GM21360 (cell line): ENCODE measurements around the gene KAZN.

ENCODE experiments used
- ATAC-seq: cut with Tn5 transposase; IDR thresholded peaks from one replicate; pipeline ENCODE4 v1.9.1; 2021; ENCODE audit warnings: mild to moderate bottlenecking, moderate library complexity; ENCODE audit not compliant: unreplicated experiment

The KAZN gene

DNA sequence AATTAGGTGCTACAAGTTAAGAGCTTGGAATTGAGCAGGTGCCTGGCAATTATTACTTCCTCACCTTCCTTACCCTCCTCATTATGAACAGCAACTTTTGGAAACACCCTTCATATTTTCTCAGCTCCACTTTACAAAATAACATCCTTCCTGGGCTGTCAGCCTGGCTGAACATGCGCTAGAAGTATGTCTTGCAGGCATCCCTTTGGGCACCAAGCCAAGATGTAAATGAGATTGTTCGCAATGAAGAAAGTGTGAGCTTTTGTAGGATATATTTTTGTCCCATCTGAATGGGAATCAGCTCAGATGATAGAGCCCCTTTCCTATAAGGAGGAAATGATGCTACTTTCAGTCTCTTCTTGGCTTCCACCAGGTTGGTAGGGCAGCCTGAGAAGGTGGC, 245.9 kb downstream of the KAZN start:
- no peak for ATAC-seq

DNA sequence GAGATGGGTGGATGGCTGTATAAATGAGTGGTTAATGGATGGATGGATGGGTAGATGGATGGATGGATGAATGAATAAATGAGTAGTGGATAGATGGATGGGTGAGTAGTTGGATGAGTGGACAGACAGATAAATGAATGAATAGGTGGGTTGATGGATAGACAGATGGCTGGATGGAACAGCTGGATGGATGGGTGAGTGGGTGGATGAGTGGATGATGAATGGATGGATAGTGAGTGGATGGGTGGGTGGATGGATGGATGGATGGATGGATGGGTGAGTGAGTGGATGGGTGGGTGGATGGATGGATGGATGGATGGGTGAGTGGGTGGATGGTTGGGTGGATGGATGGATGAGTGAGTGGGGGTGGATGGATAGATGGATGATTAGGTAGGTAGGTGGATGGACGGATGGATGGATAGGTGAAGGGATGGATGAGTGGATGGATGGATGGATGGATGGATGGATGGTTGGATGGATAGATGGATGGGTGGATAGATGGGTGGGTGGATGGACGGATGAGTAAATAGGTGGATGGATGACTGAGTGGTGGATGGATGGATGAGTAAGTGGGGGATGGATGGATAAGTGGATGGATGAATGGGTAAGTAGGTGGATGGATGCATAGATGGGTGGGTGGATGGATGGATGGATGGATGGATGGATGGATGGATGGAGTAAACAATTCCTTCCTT, 246.6 kb downstream of the KAZN start:
- no peak for ATAC-seq

DNA sequence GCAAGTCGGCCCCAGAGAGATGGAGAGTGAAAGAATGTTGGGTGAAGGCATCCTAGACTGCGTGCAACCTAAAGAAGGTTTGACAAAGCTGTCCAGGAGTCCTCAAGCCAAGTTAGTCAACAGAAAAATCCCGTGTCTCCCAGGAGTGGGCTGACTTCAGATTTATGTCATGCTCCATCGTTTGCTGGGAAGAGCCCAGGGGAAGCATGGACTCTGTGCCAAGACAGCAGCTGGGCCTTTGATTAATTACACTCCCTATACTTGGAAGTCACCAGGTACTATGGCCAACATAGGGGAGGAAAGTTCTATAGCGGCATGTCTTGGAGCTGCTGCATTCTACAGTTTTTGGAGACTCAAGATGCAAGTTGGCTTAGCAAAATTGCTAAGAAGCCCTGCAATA, 247.4 kb downstream of the KAZN start:
- no peak for ATAC-seq

DNA sequence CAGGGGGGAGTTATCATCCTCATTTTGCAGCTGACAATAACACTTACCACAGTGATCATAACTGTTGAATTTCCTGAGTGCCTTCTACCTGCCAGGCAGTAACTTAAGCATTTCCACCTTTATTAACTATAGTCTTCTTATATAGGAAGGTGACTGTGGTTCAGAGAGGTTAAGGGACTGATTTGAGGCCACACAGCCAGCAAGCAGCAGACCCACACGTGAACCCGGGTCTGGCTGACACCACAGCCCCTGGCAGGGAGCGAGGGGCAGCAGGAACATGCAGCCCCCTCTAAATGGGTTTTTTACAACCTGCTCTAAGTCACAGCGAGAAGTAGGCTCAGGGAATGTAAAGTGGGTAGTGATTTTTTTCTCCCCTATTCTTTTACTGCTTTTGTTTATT, 248.2 kb downstream of the KAZN start:
- no peak for ATAC-seq

DNA sequence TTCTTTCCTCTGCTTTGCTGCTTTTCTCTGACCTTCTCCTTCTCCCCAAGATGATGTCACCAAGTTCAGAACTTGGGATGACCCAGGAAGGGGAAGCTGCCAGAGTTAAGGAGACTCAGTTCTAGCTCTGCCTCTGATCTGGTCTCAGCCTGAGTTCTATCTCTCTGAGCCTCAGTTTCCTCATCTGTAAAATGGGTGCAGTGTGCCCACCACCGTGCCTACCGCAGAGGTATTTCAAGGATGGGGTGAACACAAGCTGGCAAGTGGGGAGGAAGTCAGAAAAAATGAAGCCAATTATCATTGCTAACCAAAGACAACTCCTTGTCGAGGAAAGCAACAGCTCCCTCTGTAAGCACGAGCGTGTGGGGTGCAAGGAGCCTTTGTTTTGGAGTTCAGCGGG, 249.7 kb downstream of the KAZN start:
- ATAC-seq: no peak

DNA sequence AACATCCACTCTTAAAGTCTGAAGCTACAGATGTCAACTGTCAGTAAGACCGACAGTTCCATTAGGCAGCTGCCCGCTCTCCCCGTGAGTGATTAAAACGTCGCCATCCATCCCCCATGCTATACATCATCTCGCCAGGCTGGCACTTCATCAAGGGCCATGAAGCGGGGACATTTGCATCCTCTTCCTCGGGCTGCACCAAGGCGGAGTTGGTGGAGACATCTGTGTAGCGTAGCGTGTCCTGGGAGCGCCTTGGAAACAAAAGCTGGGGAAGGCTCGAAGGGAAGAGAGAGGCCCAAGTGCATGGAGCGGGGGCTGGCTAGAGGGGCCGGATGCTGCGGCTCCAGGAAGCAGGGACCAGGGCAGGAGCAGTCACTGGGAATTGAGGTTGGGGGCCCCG, 250.1 kb downstream of the KAZN start:
- ATAC-seq: no peak

DNA sequence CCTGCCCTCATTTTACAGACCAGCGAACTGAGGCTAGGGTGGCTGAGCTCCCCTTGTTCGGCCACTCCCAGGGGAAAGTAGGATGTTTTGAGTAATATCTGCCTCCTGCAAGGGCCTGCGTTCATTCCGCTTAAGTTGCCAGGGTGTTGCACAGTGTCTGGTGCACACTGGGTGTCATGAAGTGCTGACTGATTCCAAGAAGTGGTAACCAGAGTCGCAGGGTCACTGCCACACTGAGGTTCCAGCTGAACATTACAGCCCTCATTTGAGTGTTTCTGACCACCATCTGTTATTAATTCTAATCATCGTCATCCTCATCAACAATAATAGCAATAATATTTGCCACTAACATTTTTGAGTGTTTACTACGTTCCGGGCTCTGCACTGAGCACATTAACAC, 250.6 kb downstream of the KAZN start:
- no peak for ATAC-seq

DNA sequence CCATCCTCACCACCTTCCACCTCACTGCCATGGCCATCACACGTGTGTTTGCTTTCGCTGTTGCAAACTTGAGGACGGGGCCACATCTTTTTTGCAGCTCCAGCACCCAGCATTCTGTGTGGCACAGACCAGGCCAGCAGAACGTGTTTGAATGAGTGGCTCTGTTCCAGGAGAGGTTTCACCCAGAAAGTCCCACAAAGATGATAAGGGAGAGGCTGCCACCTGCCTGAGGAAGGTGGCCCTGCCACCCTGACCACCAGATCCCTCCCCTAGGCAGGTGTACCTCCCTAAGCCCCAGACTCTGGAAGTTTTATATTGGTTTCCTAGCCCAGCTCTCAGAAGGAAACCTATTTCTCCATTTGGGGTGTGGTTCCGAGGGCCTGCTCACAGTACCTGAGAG, 252.1 kb downstream of the KAZN start:
- no peak for ATAC-seq

DNA sequence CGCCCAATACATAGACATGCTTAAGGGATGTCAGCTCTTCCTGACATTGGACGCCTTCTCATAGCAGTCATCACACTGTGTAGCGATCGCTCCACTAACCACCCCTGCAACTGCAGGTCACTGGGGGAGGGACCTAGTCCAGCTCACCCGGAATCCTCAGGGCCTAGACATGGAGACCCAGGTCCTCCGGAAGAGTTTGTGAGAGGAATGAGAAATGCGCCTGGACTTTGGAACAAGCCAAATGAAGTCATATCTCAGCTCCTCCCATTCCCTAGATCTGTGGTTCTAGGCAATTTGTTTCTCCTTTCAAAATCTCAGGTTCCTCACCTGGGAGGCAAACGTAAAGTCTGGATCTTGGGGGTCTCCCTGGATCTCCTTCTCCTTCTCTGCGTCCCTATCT, 253.3 kb downstream of the KAZN start:
- ATAC-seq: no peak

DNA sequence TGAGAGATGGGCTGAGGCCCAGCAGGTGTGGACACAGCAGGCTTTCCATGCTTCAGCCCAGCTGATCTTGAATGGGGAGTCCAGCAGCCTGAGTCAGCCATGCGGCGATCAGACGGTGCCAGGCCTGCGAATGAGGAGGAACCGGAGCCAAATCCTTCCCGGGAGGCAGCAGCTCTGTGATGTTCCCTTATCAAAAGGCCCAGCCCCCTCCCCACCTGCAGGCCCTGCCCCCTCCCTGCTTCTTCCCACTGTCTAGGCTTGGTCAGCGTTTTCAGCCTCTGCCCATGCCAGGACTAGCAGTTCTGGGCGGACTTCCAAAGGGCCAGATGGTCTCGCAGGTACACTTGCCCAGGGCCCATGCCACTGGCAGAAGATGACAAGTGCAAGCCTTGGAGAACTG, 253.8 kb downstream of the KAZN start:
- no peak for ATAC-seq

DNA sequence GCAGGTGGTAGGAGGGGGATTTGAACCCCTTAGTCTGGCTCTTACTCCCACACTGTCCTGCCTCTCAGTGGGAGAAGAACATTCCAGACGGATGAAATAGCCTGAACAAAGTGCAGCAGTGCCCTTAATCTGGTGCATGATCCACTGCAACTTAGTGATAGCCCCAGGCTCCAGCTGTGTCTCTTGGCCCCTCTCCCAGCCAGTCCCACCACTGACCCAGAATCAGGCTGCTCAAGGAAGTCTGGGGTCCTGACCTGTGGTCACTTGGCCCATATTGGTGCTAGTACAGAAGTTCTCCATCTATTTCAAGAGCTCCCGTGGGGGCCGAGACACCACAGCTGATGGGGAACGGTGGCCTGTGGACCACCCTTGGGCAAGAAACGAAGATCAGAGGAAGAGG, 255.0 kb downstream of the KAZN start:
- ATAC-seq: no peak

DNA sequence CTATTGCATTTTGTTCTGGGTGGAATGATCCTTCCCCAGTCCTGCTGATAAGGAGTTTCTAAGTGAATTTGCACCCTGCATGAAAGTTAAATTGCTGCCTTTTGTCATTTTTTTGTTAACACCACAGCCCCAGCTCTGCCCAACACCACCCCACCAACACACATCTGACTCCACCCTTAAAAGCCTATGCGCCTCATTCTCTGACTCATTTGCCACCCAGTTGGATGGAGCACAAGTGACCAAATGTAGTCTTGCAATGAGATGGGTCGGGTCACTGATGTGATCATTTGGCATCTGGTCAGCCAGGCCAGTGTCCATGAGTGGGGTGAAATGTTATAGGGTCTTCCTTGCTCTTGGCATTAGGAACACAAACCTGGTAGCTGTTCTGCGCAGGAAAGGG, 256.8 kb downstream of the KAZN start:
- ATAC-seq: no peak

DNA sequence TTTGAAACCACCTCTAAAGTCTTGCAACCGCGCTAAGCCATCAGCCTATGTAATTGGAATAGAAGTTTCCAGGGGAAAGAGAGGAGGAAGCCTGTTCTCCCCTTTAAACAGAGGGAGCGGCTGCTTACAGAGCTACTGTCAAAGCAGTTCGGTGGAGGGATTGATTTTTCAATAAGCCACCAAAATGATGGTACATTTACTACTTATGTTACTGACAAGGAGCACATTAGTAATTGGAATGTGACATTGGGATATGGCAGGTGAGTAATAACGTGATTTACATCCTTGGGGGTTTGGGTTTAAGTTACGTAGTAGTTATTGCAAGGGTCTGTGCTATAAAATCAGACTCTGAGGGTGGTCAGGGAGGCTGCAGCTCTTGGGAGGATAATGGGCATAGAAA, 257.3 kb downstream of the KAZN start:
- no peak for ATAC-seq

DNA sequence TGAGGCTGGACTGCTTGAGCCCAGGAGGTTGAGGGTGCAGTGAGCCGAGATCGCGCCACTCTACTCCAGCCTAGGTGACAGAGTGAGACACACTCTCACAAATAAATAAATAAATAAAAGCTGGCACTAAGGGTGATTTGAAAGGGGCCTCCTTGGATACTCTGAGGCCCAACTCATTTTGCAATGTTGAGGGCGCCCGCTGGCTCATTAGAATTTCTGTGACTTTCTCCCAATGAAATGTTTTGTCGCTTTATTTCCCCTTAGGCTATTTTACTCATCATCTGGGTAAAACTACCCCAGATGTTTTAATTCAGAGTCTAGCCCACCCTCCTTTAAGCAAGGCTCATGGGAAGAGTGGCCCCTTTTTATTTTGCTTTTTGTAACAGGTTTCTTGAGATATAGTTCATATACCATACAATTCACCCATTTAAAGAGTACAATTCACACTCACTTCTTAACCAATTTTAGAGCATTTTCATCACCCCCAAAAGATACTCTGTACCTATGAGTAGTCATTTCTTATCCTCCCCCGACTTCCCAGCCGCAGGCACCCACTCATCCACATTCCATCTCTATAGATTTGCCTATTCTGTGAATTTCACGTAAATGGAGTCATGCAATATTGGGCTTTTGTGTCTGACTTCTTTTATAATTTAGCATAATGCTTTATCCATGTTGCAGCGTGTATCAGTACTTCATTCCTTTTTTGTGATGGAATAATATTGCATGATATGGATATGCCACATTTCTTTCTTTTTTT, 259.1 kb downstream of the KAZN start:
- ATAC-seq: no peak

DNA sequence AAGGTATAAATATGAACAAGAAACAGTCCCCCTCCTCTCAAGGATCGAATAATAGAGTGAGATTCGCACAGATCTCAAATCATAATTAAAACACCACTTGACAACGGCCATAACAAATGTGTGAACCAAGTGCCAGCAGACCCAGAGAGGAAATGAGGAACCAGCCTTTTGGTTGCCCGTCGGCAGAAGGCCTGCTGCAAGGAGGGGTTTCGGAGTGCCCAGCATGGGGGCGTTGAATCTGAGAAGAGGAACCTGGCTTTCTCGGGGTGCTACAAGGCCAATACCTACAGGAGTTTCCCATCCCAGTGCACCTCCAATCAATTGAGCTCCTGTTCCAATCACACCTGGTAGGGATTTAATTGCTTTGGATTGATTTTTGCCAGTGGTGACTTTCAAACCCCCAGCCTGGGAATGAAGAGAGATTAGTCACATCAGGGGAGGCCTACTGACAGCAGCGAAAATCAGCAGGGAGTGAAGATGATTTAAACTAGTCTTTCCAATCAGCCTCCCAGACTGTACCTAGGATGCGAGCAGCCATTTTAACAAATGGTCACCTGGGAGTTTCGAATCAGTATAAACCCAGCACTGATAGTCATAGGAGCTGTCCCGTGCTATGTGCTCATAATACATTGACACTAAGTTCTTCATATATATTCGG, 263.8 kb downstream of the KAZN start:
- ATAC-seq: no peak

DNA sequence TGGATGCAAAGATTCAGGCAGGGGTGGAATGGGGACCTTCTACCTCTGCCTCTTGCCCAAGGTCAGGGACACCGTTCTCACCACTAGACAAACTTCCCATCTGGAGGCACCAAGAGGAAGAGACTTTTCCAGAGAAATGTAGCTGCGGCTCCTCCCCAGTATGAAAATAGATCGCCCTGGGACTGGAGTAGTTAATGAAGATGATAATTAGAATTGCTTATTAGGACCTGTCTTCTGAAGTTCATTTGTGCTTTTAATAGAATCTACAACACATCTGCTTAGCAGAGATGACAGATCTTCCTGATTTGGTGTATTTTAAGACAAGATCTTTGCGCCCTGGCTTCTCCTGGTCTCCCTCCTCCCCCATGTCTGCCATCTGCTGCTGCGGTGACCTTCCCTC, 266.6 kb downstream of the KAZN start:
- ATAC-seq: no peak

DNA sequence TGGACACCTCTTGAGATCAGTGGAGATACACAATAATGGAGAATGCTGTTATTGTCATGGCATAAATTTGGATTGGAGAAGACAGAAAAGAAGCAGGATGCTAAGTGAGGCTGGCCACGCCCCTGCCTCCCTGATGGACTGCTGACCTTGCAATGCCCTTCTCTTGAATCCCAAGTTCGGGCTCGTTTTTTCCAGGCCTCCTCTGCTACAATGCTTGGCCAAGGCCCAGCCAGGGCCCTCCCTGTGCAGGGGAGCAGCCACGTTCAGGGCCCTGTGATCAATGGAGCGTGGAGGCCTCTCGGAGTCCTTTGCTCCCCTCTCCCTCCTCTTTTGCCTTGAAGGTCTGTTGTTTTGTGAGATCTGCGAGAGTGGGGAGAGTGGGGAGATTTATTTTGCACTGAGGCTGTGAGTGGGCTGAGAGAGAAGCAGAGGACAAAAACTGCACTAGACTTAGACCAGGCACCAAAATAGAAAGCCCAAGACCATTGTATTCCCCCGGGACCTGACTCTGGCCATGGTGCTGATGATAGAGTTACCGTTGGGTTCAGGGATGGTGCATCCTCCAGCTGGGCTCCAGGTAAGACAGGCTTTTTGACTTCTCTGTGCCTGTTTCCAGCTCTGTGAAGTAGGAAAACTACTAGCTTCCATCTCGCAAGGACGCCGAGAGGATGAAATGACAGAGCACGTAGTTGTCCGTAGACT, 268.6 kb downstream of the KAZN start:
- no peak for ATAC-seq

DNA sequence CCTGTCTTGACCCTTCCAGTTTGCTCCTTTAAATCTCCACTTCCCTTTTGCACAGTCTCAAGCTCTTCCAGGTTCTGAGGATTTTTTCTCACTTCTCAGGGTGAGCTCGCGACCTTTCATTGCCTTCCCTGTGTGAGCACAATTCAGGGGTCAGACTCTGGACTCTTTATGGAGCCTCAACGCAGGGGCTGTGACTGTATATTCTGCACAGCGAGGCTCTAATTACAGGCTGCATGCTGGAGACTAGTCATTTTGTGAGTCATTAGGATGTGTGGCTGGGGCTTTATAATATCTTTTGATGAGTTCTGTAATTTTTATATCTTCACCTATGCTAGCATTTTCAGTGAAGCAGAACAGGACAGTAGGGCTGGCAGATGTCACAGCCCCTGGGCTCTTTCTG, 270.7 kb downstream of the KAZN start:
- no peak for ATAC-seq

DNA sequence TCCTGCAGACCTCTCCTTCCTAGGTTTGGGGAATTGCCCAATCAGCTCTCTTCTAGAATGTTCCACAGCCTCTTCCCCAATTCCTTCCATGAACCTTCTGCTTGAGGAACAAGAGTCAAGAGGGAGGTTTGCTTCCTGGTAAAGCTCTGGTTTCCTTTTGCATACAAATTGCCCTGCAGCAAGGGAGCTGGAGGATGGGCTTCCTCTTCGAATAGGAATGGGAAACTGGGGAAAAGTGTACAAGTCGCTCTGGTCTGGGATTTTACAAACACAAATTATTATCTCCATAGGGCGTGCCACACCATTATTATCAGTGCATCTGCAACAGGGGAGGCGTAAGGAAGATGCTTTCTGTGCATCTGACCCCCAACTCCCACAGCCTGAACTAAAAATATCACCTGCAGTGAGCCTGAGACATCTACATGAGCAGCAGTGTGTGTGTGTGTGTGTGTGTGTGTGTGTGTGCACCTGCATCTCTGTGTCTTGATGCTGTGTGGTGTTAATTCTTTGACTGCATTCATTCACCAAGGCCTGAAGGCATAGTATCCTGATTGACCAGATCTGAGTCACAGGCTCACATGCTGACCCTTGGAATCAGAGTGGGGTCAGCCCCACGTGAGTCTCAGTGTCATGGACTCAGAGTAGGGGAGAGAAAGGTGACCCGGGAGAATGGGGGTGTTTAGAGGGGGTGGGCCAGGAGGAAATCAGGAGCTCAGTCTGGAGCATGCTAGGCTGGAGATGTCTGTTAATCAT, 272.9 kb downstream of the KAZN start:
- no peak for ATAC-seq

DNA sequence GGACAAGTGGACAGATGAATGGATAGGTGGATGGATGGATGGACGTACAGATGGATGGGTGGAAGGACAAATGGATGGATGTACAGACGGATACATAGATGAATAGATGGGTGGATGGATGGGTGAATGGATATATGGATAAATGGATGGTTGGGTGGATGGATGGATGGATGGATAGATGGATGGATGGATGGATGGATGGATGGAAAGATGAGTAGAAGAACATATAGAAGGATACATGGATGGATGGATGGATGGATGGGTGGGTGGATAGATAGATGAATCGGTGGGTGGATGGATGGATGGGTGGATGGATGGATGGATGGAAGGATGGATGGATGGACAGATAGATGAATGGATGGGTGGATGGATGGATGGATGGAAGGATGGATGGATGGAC, 274.3 kb downstream of the KAZN start:
- ATAC-seq: no peak

DNA sequence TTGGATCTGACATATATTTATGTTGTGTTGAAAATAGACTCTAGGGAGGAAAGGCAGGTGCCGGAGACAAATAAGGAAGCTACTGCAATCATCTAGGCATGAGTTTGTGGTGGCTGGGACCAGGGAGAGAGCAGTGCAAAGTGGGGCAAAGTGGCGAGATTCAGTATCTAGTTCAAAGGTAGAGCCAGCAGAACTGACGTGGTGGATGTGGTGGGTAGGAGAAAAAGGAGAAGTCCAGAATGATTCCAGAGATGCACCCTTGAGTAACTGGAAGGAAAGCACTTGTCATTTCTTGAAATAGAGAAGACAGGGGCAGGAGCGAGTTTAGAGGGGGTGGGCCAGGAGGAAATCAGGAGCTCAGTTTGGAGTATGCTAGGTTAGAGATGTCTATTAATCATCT, 275.2 kb downstream of the KAZN start:
- ATAC-seq: no peak
